Fibroblast of the aortic adventitia (primary cell): ENCODE data around the gene KLHL1. TPM values are rescaled to one million over a fixed set of nuclear protein-coding genes. Genes with fewer than 3 reads are reported as not detected.
"Not testable (repeated sequence)": the region's sequence is repeated elsewhere in the genome, so short reads cannot be mapped to it uniquely, and the experiment has no call there.

ENCODE experiments used
- DNase-seq: peaks from one replicate; pipeline ENCODE4 v3.0.0-alpha.2; 2010; ENCODE audit warnings: low read depth
- H3K4me3 ChIP-seq: 2 replicates; pipeline ENCODE4 v1.5.1; 2011; ENCODE audit warnings: low read depth, mild to moderate bottlenecking, control low read depth, low read length, moderate library complexity
- CTCF ChIP-seq: IDR thresholded peaks from 2 replicates; pipeline ENCODE4 v1.5.1; 2011; ENCODE audit warnings: mild to moderate bottlenecking, low read length, control low read depth, inconsistent platforms; ENCODE audit not compliant: insufficient read depth
- total RNA-seq: library from RNA; depleted of rRNA; stranded (reverse); fragments of >200 nt; gene quantifications from 2 replicates; pipeline ENCODE4 v1.2.3, GENCODE V29; 2012; ENCODE audit warnings: low replicate concordance

KLHL1 gene
- total RNA-seq, result not detected in 2 replicates

DNA sequence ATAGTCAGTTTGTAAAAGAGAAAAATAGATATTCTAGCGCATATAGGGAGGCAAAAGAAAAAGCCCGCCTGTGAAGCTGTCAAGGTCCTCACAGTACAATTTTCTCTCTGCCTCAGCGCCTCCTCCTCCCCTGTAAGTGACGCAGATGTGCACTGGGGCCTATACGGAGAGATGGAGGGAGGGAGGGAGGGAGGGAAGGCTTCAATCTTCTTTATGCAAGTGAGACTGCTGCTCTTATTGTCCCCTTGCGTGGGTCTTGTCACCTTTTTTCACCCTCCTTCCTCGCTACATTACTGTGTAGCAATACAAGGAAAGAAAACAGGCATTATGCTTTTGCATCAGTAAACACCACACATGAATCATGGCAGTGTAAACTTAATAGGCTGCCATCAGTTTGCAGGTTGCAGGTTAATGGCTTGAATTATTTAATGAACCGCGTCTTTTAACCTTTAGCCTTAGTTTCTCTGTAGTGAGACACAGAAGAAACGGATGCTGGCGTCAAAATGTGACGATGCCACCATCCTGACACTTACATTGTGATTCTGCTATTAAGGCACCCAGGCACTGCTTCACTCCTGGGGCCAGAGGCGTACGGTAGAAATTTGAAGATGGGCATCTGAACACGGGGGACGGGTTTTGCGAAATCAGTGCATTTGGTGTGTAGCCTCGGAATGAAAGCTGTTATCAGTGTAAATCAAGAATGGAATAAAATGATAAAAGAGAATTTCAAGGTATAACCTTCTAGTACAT, at the start of gene KLHL1:
KLHL1 (minus strand) TSS at position 97 of the 750 bp plus-strand sequence. CDS start 753 bp downstream, outside the sequence.
- H3K4me3 ChIP-seq, result no peak within 1 kb of the TSS
- no peak for DNase-seq
- TF ChIP-seq CTCF, result no peak

DNA sequence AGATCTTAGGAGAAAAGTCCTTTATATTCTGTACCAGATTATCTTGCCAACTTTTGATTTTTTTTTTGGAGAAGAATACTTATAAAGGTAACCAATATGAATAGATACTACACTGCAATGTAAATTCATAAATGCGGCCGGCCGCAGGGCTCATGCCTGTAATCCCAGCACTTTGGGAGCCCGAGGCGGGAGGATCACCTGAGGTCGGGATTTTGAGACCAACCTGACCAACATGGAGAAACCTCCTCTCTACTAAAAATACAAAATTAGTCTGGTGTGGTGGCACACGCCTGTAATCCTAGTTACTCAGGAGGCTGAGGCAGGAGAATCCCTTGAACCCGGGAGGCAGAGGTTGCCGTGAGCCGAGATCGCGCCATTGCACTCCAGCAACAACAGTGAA, 34.4 kb upstream of the KLHL1 start:
- not testable (repeated sequence) for H3K4me3 ChIP-seq, DNase-seq

DNA sequence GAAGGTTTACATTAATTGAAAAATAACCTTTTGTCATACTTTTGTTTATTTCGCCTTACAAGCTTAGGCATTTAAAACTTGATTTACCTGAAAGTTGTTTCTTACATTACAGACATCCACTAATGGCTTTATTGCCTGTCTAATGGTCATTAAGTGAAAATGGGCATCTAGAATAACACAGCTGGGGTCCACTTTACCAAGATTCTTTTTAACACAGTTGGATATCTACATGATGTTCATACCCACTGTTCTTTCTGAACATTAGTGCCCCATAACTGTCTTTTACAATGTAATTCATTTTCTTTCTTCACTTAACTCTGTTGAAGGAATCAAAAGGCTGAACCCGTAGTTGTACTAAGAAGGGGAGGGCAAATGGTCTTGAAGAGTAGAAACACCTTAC, 19.8 kb upstream of the KLHL1 start:
- no peak for TF ChIP-seq CTCF
- no peak for DNase-seq
- no peak overlapping the region for H3K4me3 ChIP-seq

GRCh38 chr13:70125693-70126092, 17.4 kb upstream of the KLHL1 start:
- TF ChIP-seq CTCF, result no peak
- no peak for DNase-seq
- H3K4me3 ChIP-seq, result no peak overlapping the region

- no peak for DNase-seq
- TF ChIP-seq CTCF, result no peak
- H3K4me3 ChIP-seq, result no peak overlapping the region
Measured at GRCh38 chr13:70117338-70117905, 9.2 kb upstream of the KLHL1 start.

GRCh38 chr13:70107498-70108281, 562 bp downstream of the KLHL1 start, which contains the start of gene ATXN8OS:
Gene ATXN8OS, plus strand, starts transcription at chr13:70107826.
- H3K4me3 ChIP-seq, result no peak within 1 kb of the TSS
- no peak for TF ChIP-seq CTCF
- DNase-seq, result no peak

GRCh38 chr13:70107125-70107497, 1.1 kb downstream of the KLHL1 start:
- DNase-seq, result no peak
- TF ChIP-seq CTCF, result no peak
- H3K4me3 ChIP-seq, result no peak overlapping the region
